Astrocyte (in vitro differentiated cells and primary cell): ENCODE measurements around the gene MAP3K20. TPM values are rescaled to one million over a fixed set of nuclear protein-coding genes. Genes with fewer than 3 reads are reported as not detected.
A peak's percentile ranks its signal among the peaks of the same experiment; 100 is the strongest.

Experiments
- DNase-seq: peaks from one replicate; pipeline ENCODE4 v3.0.0-alpha.2; 2010; ENCODE audit warnings: low read depth
- FAIRE-seq: peaks from 2 replicates; lab custom pipeline; 2011; peaks lifted over from hg19 to GRCh38; lab: Jason Lieb, UNC
- H2AFZ ChIP-seq: 2 replicates; pipeline ENCODE4 v1.6.0; 2012; ENCODE audit warnings: low read depth, low read length, inconsistent platforms
- H3K27ac ChIP-seq: 2 replicates; pipeline ENCODE4 v1.5.1; 2011; ENCODE audit warnings: low read depth, low read length, inconsistent platforms
- H3K27me3 ChIP-seq: 2 replicates; pipeline ENCODE4 v1.6.0; 2011; ENCODE audit warnings: low read length, inconsistent platforms; ENCODE audit not compliant: insufficient read depth
- H3K36me3 ChIP-seq: 2 replicates; pipeline ENCODE4 v1.5.1; 2011; ENCODE audit warnings: low read length, inconsistent platforms; ENCODE audit not compliant: insufficient read depth
- H3K4me1 ChIP-seq: 2 replicates; pipeline ENCODE4 v1.5.1; 2011; ENCODE audit warnings: low read length, inconsistent platforms; ENCODE audit not compliant: insufficient read depth
- H3K4me2 ChIP-seq: 2 replicates; pipeline ENCODE4 v1.6.0; 2012; ENCODE audit warnings: low read length, inconsistent platforms
- H3K4me3 ChIP-seq: 2 replicates; pipeline ENCODE4 v1.5.1; 2011; ENCODE audit warnings: low read depth, mild to moderate bottlenecking, low read length, inconsistent platforms; ENCODE audit not compliant: insufficient read depth
- H3K79me2 ChIP-seq: 2 replicates; pipeline ENCODE4 v1.6.0; 2012; ENCODE audit warnings: mild to moderate bottlenecking, low read length, inconsistent platforms; ENCODE audit not compliant: insufficient read depth
- H3K9ac ChIP-seq: 2 replicates; pipeline ENCODE4 v1.6.0; 2012; ENCODE audit warnings: mild to moderate bottlenecking, low read length, inconsistent platforms
- H3K9me3 ChIP-seq: 2 replicates; pipeline ENCODE4 v1.5.1; 2012; ENCODE audit warnings: low read depth, mild to moderate bottlenecking, low read length, inconsistent platforms; ENCODE audit not compliant: insufficient read depth
- H4K20me1 ChIP-seq: 2 replicates; pipeline ENCODE4 v1.6.0; 2012; ENCODE audit warnings: low read length, inconsistent platforms; ENCODE audit not compliant: insufficient read depth
- H3K27ac Mint-ChIP-seq: one replicate; pipeline ENCODE4 v1.8.0; 2021; ENCODE audit warnings: mild to moderate bottlenecking, mixed read lengths; ENCODE audit not compliant: unreplicated experiment
- H3K27me3 Mint-ChIP-seq: one replicate; pipeline ENCODE4 v1.8.0; 2021; ENCODE audit warnings: low read depth, mixed read lengths; ENCODE audit not compliant: unreplicated experiment
- H3K36me3 Mint-ChIP-seq: one replicate; pipeline ENCODE4 v1.8.0; 2021; ENCODE audit warnings: low read depth, mixed read lengths; ENCODE audit not compliant: unreplicated experiment
- H3K4me1 Mint-ChIP-seq: one replicate; pipeline ENCODE4 v1.8.0; 2021; ENCODE audit warnings: low read depth, mixed read lengths; ENCODE audit not compliant: unreplicated experiment
- H3K4me3 Mint-ChIP-seq: one replicate; pipeline ENCODE4 v1.8.0; 2021; ENCODE audit warnings: mild to moderate bottlenecking, moderate library complexity, mixed read lengths; ENCODE audit not compliant: unreplicated experiment
- H3K9me3 Mint-ChIP-seq: one replicate; pipeline ENCODE4 v1.8.0; 2021; ENCODE audit warnings: mild to moderate bottlenecking, mixed read lengths; ENCODE audit not compliant: unreplicated experiment
- CTCF ChIP-seq: IDR thresholded peaks from 2 replicates; pipeline ENCODE4 v1.5.1; 2011; ENCODE audit warnings: low read depth, mild to moderate bottlenecking, inconsistent platforms, low read length, moderate library complexity; ENCODE audit not compliant: insufficient read depth
- EZH2 ChIP-seq: IDR thresholded peaks from 2 replicates; pipeline ENCODE4 v1.6.1; 2012; ENCODE audit warnings: mild to moderate bottlenecking, low read length, inconsistent platforms; ENCODE audit not compliant: insufficient read depth
- total RNA-seq: library from RNA; stranded (reverse); gene quantifications from 2 replicates; pipeline ENCODE4 v1.2.1, GENCODE V29; 2021

The MAP3K20 gene
- total RNA-seq, 1 donor from 2014 or later = 42.4 TPM

- H3K9me3 ChIP-seq = no peaks in the 10 kb centered on the region
- peak overlapping the region; percentile 32 for H3K4me2 ChIP-seq
- H3K27me3 ChIP-seq = no peaks in the 10 kb centered on the region
- H3K4me1 Mint-ChIP-seq = peaks cover 39% of the 10 kb centered on the region
- H3K79me2 ChIP-seq = no peaks in the 10 kb centered on the region
- peak overlapping the region; percentile 15 for H3K27ac ChIP-seq
- H3K4me1 ChIP-seq = peaks cover 33% of the 10 kb centered on the region
- no peaks in the 10 kb centered on the region for H3K27me3 Mint-ChIP-seq
- TF ChIP-seq EZH2 (no peak), CTCF (no peak)
- H3K36me3 Mint-ChIP-seq = peaks cover 8% of the 10 kb centered on the region
- H3K9me3 Mint-ChIP-seq = no peaks in the 10 kb centered on the region
- no peak overlapping the region for H3K9ac ChIP-seq
- no peak overlapping the region for H3K4me3 ChIP-seq
- no peaks in the 10 kb centered on the region for H4K20me1 ChIP-seq
- no peak overlapping the region for H3K4me3 Mint-ChIP-seq
- peak; percentile 69 for FAIRE-seq
- no peak overlapping the region for H2AFZ ChIP-seq
- peak; percentile 66 for DNase-seq
- no peaks in the 10 kb centered on the region for H3K36me3 ChIP-seq
- H3K27ac Mint-ChIP-seq = no peak overlapping the region
Measured at GRCh38 chr2:173187941-173188788, 112.5 kb downstream of the MAP3K20 start.

DNA sequence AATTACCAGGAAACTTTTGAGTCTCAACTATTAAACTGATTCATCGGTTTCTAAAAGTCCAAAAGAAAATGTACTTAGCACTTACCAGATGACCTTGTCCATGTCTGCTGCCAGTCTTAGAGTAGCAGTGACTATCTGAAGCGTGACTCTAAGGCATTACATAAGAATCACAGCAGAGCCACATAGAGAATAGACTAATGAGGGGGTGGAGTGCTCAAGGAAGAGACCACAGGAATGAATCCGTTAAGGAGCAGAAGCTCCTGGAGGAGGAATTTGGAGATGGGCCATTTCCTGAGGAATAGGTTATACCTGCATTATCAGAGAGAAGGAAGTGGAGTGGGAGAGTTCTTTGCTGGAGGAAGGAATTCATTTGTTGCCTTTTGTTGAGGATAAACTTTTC, 116.0 kb downstream of the MAP3K20 start:
- H3K4me1 Mint-ChIP-seq = peaks cover 44% of the 10 kb centered on the region
- Histone ChIP-seq H3K27me3 (no peaks in the 10 kb centered on the region), H4K20me1 (no peaks in the 10 kb centered on the region), H3K4me2 (no peak overlapping the region), H3K36me3 (no peaks in the 10 kb centered on the region), H3K4me3 (no peak overlapping the region), H2AFZ (no peak overlapping the region), H3K9ac (no peak overlapping the region), H3K9me3 (no peaks in the 10 kb centered on the region), H3K79me2 (no peaks in the 10 kb centered on the region), H3K4me1 (peaks cover 23% of the 10 kb centered on the region), H3K27ac (no peak overlapping the region)
- FAIRE-seq (no peak), DNase-seq (peak; percentile 86)
- TF ChIP-seq EZH2 (no peak), CTCF (no peak)
- H3K36me3 Mint-ChIP-seq = peaks cover 8% of the 10 kb centered on the region
- H3K4me3 Mint-ChIP-seq = no peak overlapping the region
- no peaks in the 10 kb centered on the region for H3K9me3 Mint-ChIP-seq
- peak overlapping the region; percentile 84 for H3K27ac Mint-ChIP-seq
- no peaks in the 10 kb centered on the region for H3K27me3 Mint-ChIP-seq

DNA sequence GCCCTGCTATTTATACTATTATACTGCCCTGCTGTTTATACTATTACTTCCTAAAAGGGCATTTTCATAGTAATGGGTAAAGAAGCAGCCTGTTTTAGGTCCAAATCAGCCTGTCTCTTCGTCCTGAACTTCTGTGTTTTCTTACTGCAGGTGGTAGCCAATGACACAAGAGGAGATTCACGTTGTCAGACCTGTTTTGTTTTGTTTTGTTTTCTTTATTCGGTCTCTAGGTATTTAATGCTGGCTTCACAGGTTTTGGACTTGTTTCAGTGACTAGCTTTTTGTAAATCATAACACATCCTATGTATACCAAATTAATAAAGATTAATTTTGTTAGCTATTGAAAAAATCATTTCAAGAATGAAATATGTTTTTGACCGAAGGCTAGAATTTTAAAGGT, 116.4 kb downstream of the MAP3K20 start:
- Histone ChIP-seq H3K27me3 (no peaks in the 10 kb centered on the region), H3K4me3 (no peak overlapping the region), H3K9me3 (no peaks in the 10 kb centered on the region), H3K9ac (no peak overlapping the region), H3K4me1 (peaks cover 23% of the 10 kb centered on the region), H2AFZ (no peak overlapping the region), H3K4me2 (no peak overlapping the region), H3K79me2 (no peaks in the 10 kb centered on the region), H3K36me3 (no peaks in the 10 kb centered on the region), H3K27ac (no peak overlapping the region), H4K20me1 (no peaks in the 10 kb centered on the region)
- Mint-ChIP-seq H3K4me3 (no peak overlapping the region), H3K27ac (peak overlapping the region; percentile 84), H3K9me3 (no peaks in the 10 kb centered on the region), H3K4me1 (peaks cover 45% of the 10 kb centered on the region), H3K36me3 (peaks cover 8% of the 10 kb centered on the region), H3K27me3 (no peaks in the 10 kb centered on the region)
- FAIRE-seq = no peak
- no peak for TF ChIP-seq CTCF
- TF ChIP-seq EZH2 = no peak
- DNase-seq = no peak
